GM06990 (cell line): ENCODE results near the gene NFX1.

ENCODE experiments used
- DNase-seq: peaks from one replicate; pipeline ENCODE4 v3.0.0-alpha.2; 2011; ENCODE audit not compliant: insufficient read length; ENCODE audit errors: extremely low read depth
- H3K27me3 ChIP-seq: replicated peaks from 2 replicates; pipeline ENCODE4 v1.6.0; 2011; ENCODE audit warnings: low read length; ENCODE audit not compliant: control insufficient read depth, insufficient read depth
- H3K36me3 ChIP-seq: 2 replicates; pipeline ENCODE4 v1.5.1; 2011; ENCODE audit warnings: low read length; ENCODE audit not compliant: control insufficient read depth, insufficient read depth
- H3K4me3 ChIP-seq: replicated peaks from 2 replicates; pipeline ENCODE4 v1.5.1; 2011; ENCODE audit warnings: low read depth, mild to moderate bottlenecking, control low read depth, low read length
- CTCF ChIP-seq: IDR thresholded peaks from 2 replicates; pipeline ENCODE4 v1.5.1; 2011; ENCODE audit warnings: low read length, control low read depth, mild to moderate bottlenecking, inconsistent platforms; ENCODE audit not compliant: insufficient read depth, poor library complexity, severe bottlenecking

Gene NFX1

GRCh38 chr9:33340186-33340585 lies 49.9 kb downstream of the NFX1 start:
- DNase-seq: no peak
- Histone ChIP-seq H3K27me3 (no peaks in the 10 kb centered on the region), H3K36me3 (peaks cover 21% of the 10 kb centered on the region), H3K4me3 (no peak overlapping the region)
- TF ChIP-seq CTCF: no peak

GRCh38 chr9:33341182-33341581 lies 50.9 kb downstream of the NFX1 start:
- no peak for DNase-seq
- Histone ChIP-seq H3K4me3 (no peak overlapping the region), H3K36me3 (peaks cover 23% of the 10 kb centered on the region), H3K27me3 (no peaks in the 10 kb centered on the region)
- no peak for TF ChIP-seq CTCF

GRCh38 chr9:33344145-33344544 lies 53.8 kb downstream of the NFX1 start:
- H3K36me3 ChIP-seq: peaks cover 25% of the 10 kb centered on the region
- no peak for TF ChIP-seq CTCF
- no peak for DNase-seq
- H3K4me3 ChIP-seq: no peak overlapping the region
- H3K27me3 ChIP-seq: no peaks in the 10 kb centered on the region

GRCh38 chr9:33346564-33346963 lies 56.2 kb downstream of the NFX1 start:
- TF ChIP-seq CTCF: no peak
- H3K4me3 ChIP-seq: no peak overlapping the region
- no peak for DNase-seq
- peaks cover 16% of the 10 kb centered on the region for H3K36me3 ChIP-seq
- H3K27me3 ChIP-seq: no peaks in the 10 kb centered on the region

- no peak for TF ChIP-seq CTCF
- DNase-seq: no peak
- peaks cover 18% of the 10 kb centered on the region for H3K36me3 ChIP-seq
Observed at GRCh38 chr9:33348998-33349397, 58.7 kb downstream of the NFX1 start.

GRCh38 chr9:33349743-33350142 lies 59.4 kb downstream of the NFX1 start:
- Histone ChIP-seq H3K4me3 (no peak overlapping the region), H3K36me3 (peaks cover 20% of the 10 kb centered on the region), H3K27me3 (no peaks in the 10 kb centered on the region)
- DNase-seq: no peak
- TF ChIP-seq CTCF: no peak

More at GRCh38 chr9:33348998-33349397, 58.7 kb downstream of the NFX1 start:
- H3K27me3 ChIP-seq: no peaks in the 10 kb centered on the region
- H3K4me3 ChIP-seq: no peak overlapping the region
